Effector memory CD8-positive, alpha-beta T cell (primary cell): ENCODE measurements around the gene FBLN5.
A peak's percentile ranks its signal among the peaks of the same experiment; 100 is the strongest.

Source experiments
- ATAC-seq: fragments of 150-1000 bp; cut with Tn5 transposase; replicated peaks from 2 replicates; pipeline ENCODE4 v1.10.0; 2021; ENCODE audit warnings: mild to moderate bottlenecking, moderate library complexity
- DNase-seq, 3 experiments: peaks; one replicate each; pipeline ENCODE4 v3.0.0; 2021
- H3K27ac Mint-ChIP-seq, 2 donors: one replicate each; pipeline ENCODE4 v1.8.0; 2022; ENCODE audit warnings: mild to moderate bottlenecking in 2 of 2, mixed read lengths in 2 of 2, moderate library complexity in 2 of 2
- H3K27me3 Mint-ChIP-seq, 2 donors: one replicate each; pipeline ENCODE4 v1.8.0; 2022; ENCODE audit warnings: mixed read lengths in 2 of 2
- H3K36me3 Mint-ChIP-seq: one replicate; pipeline ENCODE4 v1.8.0; 2022; ENCODE audit warnings: mild to moderate bottlenecking, moderate library complexity, mixed read lengths; ENCODE audit not compliant: insufficient read depth
- H3K4me1 Mint-ChIP-seq, 2 donors: one replicate each; pipeline ENCODE4 v1.8.0; 2022; ENCODE audit warnings: low read depth in 2 of 2, mixed read lengths in 2 of 2
- H3K4me3 Mint-ChIP-seq, 2 donors: one replicate each; pipeline ENCODE4 v1.8.0; 2022; ENCODE audit warnings: mild to moderate bottlenecking in 2 of 2, mixed read lengths in 2 of 2, moderate library complexity in 2 of 2
- H3K9me3 Mint-ChIP-seq, 2 donors: one replicate each; pipeline ENCODE4 v1.8.0; 2022; ENCODE audit warnings: mixed read lengths in 2 of 2

The FBLN5 gene

GRCh38 chr14:91963465-91963864, 16.0 kb upstream of the FBLN5 start:
- ATAC-seq (no peak), DNase-seq (no peak)
- Mint-ChIP-seq H3K27me3 (no peaks in the 10 kb centered on the region), H3K36me3 (peaks cover 10% of the 10 kb centered on the region), H3K4me1 (peaks cover 1 to 7% of the 10 kb centered on the region in 2 donors), H3K4me3 (no peak overlapping the region), H3K27ac (no peak overlapping the region), H3K9me3 (no peaks in the 10 kb centered on the region)

GRCh38 chr14:91961297-91962220, 14.1 kb upstream of the FBLN5 start:
- Mint-ChIP-seq H3K9me3 (no peaks in the 10 kb centered on the region), H3K36me3 (no peaks in the 10 kb centered on the region), H3K27ac (no peak overlapping the region), H3K4me3 (no peak overlapping the region), H3K27me3 (peaks cover 8 to 15% of the 10 kb centered on the region in 2 donors), H3K4me1 (no peaks in the 10 kb centered on the region)
- ATAC-seq (no peak), DNase-seq (no peak)

- Mint-ChIP-seq H3K9me3 (no peaks in the 10 kb centered on the region), H3K27ac (no peak overlapping the region), H3K4me1 (no peaks in the 10 kb centered on the region), H3K4me3 (no peak overlapping the region), H3K27me3 (peaks cover 24 to 25% of the 10 kb centered on the region in 2 donors), H3K36me3 (no peaks in the 10 kb centered on the region)
- DNase-seq (no peak), ATAC-seq (no peak)
Measured at GRCh38 chr14:91957876-91958313, 10.4 kb upstream of the FBLN5 start.

GRCh38 chr14:91956616-91957015, 9.1 kb upstream of the FBLN5 start:
- no peak for ATAC-seq
- peaks cover 24 to 25% of the 10 kb centered on the region in 2 donors for H3K27me3 Mint-ChIP-seq
- H3K4me1 Mint-ChIP-seq, result no peaks in the 10 kb centered on the region
- no peak for DNase-seq
- H3K9me3 Mint-ChIP-seq, result no peaks in the 10 kb centered on the region
- no peak overlapping the region for H3K27ac Mint-ChIP-seq
- no peaks in the 10 kb centered on the region for H3K36me3 Mint-ChIP-seq
- no peak overlapping the region for H3K4me3 Mint-ChIP-seq

- Mint-ChIP-seq H3K36me3 (no peaks in the 10 kb centered on the region), H3K9me3 (no peaks in the 10 kb centered on the region), H3K4me3 (no peak overlapping the region), H3K27me3 (peaks cover 24 to 31% of the 10 kb centered on the region in 2 donors), H3K27ac (no peak overlapping the region), H3K4me1 (no peaks in the 10 kb centered on the region)
- DNase-seq (no peak), ATAC-seq (no peak)
Measured at GRCh38 chr14:91955168-91955567, 7.7 kb upstream of the FBLN5 start.

GRCh38 chr14:91953170-91953985, 5.9 kb upstream of the FBLN5 start:
- Mint-ChIP-seq H3K27ac (no peak overlapping the region), H3K27me3 (peaks cover 24 to 31% of the 10 kb centered on the region in 2 donors), H3K9me3 (no peaks in the 10 kb centered on the region), H3K4me1 (no peaks in the 10 kb centered on the region), H3K36me3 (no peaks in the 10 kb centered on the region), H3K4me3 (no peak overlapping the region)
- ATAC-seq (no peak), DNase-seq (no peak)

- peak overlapping the region; percentile 82 to 84 for H3K4me3 Mint-ChIP-seq
- peaks cover 4 to 13% of the 10 kb centered on the region in 2 donors for H3K4me1 Mint-ChIP-seq
- DNase-seq (no peak), ATAC-seq (peak; percentile 24)
- H3K27me3 Mint-ChIP-seq, result peaks cover 21 to 38% of the 10 kb centered on the region in 2 donors
- no peaks in the 10 kb centered on the region for H3K36me3 Mint-ChIP-seq
- no peaks in the 10 kb centered on the region for H3K9me3 Mint-ChIP-seq
- peak overlapping the region; percentile 60 to 72 for H3K27ac Mint-ChIP-seq
Measured at GRCh38 chr14:91946622-91947474, 646 bp downstream of the FBLN5 start.

- no peaks in the 10 kb centered on the region for H3K36me3 Mint-ChIP-seq
- peaks cover 4 to 13% of the 10 kb centered on the region in 2 donors for H3K4me1 Mint-ChIP-seq
- no peaks in the 10 kb centered on the region for H3K9me3 Mint-ChIP-seq
- peaks cover 21 to 38% of the 10 kb centered on the region in 2 donors for H3K27me3 Mint-ChIP-seq
- no peak overlapping the region for H3K4me3 Mint-ChIP-seq
- DNase-seq, result no peak
- ATAC-seq, result no peak
- no peak overlapping the region for H3K27ac Mint-ChIP-seq
Measured at GRCh38 chr14:91945751-91946621, 1.5 kb downstream of the FBLN5 start.

GRCh38 chr14:91942946-91943345, 4.5 kb downstream of the FBLN5 start:
- Mint-ChIP-seq H3K27ac (no peak overlapping the region), H3K27me3 (peaks cover 32 to 33% of the 10 kb centered on the region in 2 donors), H3K4me3 (no peak overlapping the region), H3K36me3 (no peaks in the 10 kb centered on the region), H3K9me3 (no peaks in the 10 kb centered on the region), H3K4me1 (peaks cover 4 to 10% of the 10 kb centered on the region in 2 donors)
- no peak for DNase-seq
- ATAC-seq, result no peak

GRCh38 chr14:91942128-91942527, 5.4 kb downstream of the FBLN5 start:
- ATAC-seq (no peak), DNase-seq (no peak)
- no peaks in the 10 kb centered on the region for H3K9me3 Mint-ChIP-seq
- peaks cover 28 to 33% of the 10 kb centered on the region in 2 donors for H3K27me3 Mint-ChIP-seq
- H3K36me3 Mint-ChIP-seq, result no peaks in the 10 kb centered on the region
- H3K4me1 Mint-ChIP-seq, result peaks cover 4 to 7% of the 10 kb centered on the region in 2 donors
- H3K27ac Mint-ChIP-seq, result no peak overlapping the region
- no peak overlapping the region for H3K4me3 Mint-ChIP-seq

GRCh38 chr14:91940209-91940608, 7.3 kb downstream of the FBLN5 start:
- no peaks in the 10 kb centered on the region for H3K9me3 Mint-ChIP-seq
- H3K27ac Mint-ChIP-seq, result no peak overlapping the region
- DNase-seq, result no peak
- H3K36me3 Mint-ChIP-seq, result no peaks in the 10 kb centered on the region
- peaks cover 19 to 33% of the 10 kb centered on the region in 2 donors for H3K27me3 Mint-ChIP-seq
- H3K4me3 Mint-ChIP-seq, result no peak overlapping the region
- no peak for ATAC-seq
- peaks cover 3 to 4% of the 10 kb centered on the region in 2 donors for H3K4me1 Mint-ChIP-seq

- no peak for DNase-seq
- Mint-ChIP-seq H3K9me3 (no peaks in the 10 kb centered on the region), H3K36me3 (no peaks in the 10 kb centered on the region), H3K4me1 (no peaks in the 10 kb centered on the region), H3K27ac (no peak overlapping the region), H3K27me3 (peaks cover 0 to 19% of the 10 kb centered on the region in 2 donors), H3K4me3 (no peak overlapping the region)
- ATAC-seq, result no peak
Measured at GRCh38 chr14:91935586-91935985, 11.9 kb downstream of the FBLN5 start.
